ENCODE measurements around the gene TNIK. TPM values are rescaled to one million over a fixed set of nuclear protein-coding genes. Genes with fewer than 3 reads are reported as not detected.
A peak's percentile ranks its signal among the peaks of the same experiment; 100 is the strongest.

The TNIK gene
- total and polyA plus RNA-seq, 3 donors from 2014 or later = 39.3 to 99.6 (median 83.5) TPM

GRCh38 chr3:171456765-171457606, 3.2 kb downstream of the TNIK start:
- H3K27me3 ChIP-seq = no peaks in the 10 kb centered on the region
- H3K36me3 ChIP-seq (ENCODE audit: low read depth, missing control alignments) = no peaks in the 10 kb centered on the region
- H3K27ac ChIP-seq = peak overlapping the region in 1 of 2 donors; percentile 13
- 53 to 65% methylated on average over 6 of the region's 6 CpGs for WGBS, 2 donors
- no peak for TF ChIP-seq CTCF (IDR thresholded peaks at IDR 0.05)
- TF ChIP-seq POLR2A (IDR thresholded peaks at IDR 0.05) = no peak
- intact Hi-C loops (cut with DNase I; ENCODE audit: low total_unique reads) = no loop called here
- no peak for DNase-seq
- H3K4me3 ChIP-seq = no peak overlapping the region
- H3K9me3 ChIP-seq = no peaks in the 10 kb centered on the region
- peaks cover 10% of the 10 kb centered on the region for H3K4me1 ChIP-seq

GRCh38 chr3:171455603-171456550, 4.3 kb downstream of the TNIK start:
- H3K9me3 ChIP-seq = no peaks in the 10 kb centered on the region
- no peak overlapping the region for H3K27ac ChIP-seq
- no peak for DNase-seq
- WGBS, 2 donors = 32 to 39% methylated on average over 5 of the region's 5 CpGs
- H3K4me1 ChIP-seq = peaks cover 10% of the 10 kb centered on the region
- no peak overlapping the region for H3K4me3 ChIP-seq
- no peaks in the 10 kb centered on the region for H3K27me3 ChIP-seq
- H3K36me3 ChIP-seq (ENCODE audit: low read depth, missing control alignments) = no peaks in the 10 kb centered on the region
- TF ChIP-seq CTCF (IDR thresholded peaks at IDR 0.05) (no peak), POLR2A (IDR thresholded peaks at IDR 0.05) (no peak)
- intact Hi-C loops (cut with DNase I; ENCODE audit: low total_unique reads) = no loop called here

GRCh38 chr3:171454041-171454440, 6.2 kb downstream of the TNIK start:
- WGBS, 2 donors = 57 to 74% methylated on average over 8 of the region's 8 CpGs
- H3K27ac ChIP-seq = peak overlapping the region in 1 of 2 donors; percentile 17
- no peaks in the 10 kb centered on the region for H3K9me3 ChIP-seq
- H3K4me3 ChIP-seq = no peak overlapping the region
- intact Hi-C loops (cut with DNase I; ENCODE audit: low total_unique reads) = no loop called here
- no peaks in the 10 kb centered on the region for H3K36me3 ChIP-seq (ENCODE audit: low read depth, missing control alignments)
- no peak for DNase-seq
- TF ChIP-seq CTCF (IDR thresholded peaks at IDR 0.05) (no peak), POLR2A (IDR thresholded peaks at IDR 0.05) (no peak)
- peaks cover 10% of the 10 kb centered on the region for H3K4me1 ChIP-seq
- no peaks in the 10 kb centered on the region for H3K27me3 ChIP-seq

GRCh38 chr3:171453180-171453886, 6.9 kb downstream of the TNIK start:
- DNase-seq = peak; percentile 57
- H3K36me3 ChIP-seq (ENCODE audit: low read depth, missing control alignments) = no peaks in the 10 kb centered on the region
- H3K4me3 ChIP-seq = no peak overlapping the region
- no peak overlapping the region for H3K27ac ChIP-seq
- no peaks in the 10 kb centered on the region for H3K9me3 ChIP-seq
- H3K27me3 ChIP-seq = no peaks in the 10 kb centered on the region
- intact Hi-C loops (cut with DNase I; ENCODE audit: low total_unique reads) = no loop called here
- H3K4me1 ChIP-seq = peaks cover 10% of the 10 kb centered on the region
- TF ChIP-seq CTCF (IDR thresholded peaks at IDR 0.05) (peak in 1 of 3 experiments; percentile 17), POLR2A (IDR thresholded peaks at IDR 0.05) (no peak)
- WGBS, 2 donors = 49 to 51% methylated on average over 12 of the region's 12 CpGs
